NB4 (cell line): Measurements from ENCODE around the gene TBXAS1.

Experiments used
- DNase-seq: peaks from one replicate; pipeline ENCODE4 v3.0.0; 2010; ENCODE audit warnings: low read depth
- H3K4me3 ChIP-seq: one replicate; pipeline ENCODE4 v1.5.1; 2011; ENCODE audit warnings: mild to moderate bottlenecking, low read depth, low read length, moderate library complexity
- MYC ChIP-seq: IDR thresholded peaks from 2 replicates; pipeline ENCODE4 v1.6.1; 2011; ENCODE audit warnings: low read depth, low read length
- POLR2A ChIP-seq: IDR thresholded peaks from 2 replicates; pipeline ENCODE4 v1.6.1; 2011; ENCODE audit warnings: mild to moderate bottlenecking; ENCODE audit not compliant: insufficient read length; ENCODE audit errors: extremely low read depth
- TF ChIP-seq, protein P1 (sequence below): IDR thresholded peaks from 2 replicates; pipeline ENCODE4 v1.6.1; 2011; ENCODE audit warnings: low read depth, low read length
- TF ChIP-seq, protein P2 (sequence below): IDR thresholded peaks from one replicate; pipeline ENCODE4 v1.5.1; 2012; ENCODE audit warnings: low read depth, low read length

Gene TBXAS1

DNA sequence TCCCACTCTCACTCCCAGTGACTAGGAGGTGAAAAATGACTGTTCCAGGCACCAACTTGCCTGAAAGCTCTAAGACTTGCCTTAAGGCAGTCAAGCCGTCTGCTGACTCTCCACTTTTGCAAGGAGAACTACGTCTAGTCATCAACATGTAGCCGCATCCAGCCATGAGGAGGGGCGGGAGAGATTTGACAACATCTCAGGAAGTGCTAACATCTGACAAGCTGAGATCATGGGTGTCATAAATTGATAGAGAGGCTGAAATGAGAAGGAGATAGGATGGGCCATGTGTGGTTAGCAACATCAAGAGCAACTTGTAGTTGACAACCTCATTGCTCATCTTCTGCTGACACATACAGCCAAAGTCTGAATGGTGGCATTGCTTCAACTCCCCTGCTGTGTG is 9.0 kb upstream of the TBXAS1 start:
- no peak overlapping the region for H3K4me3 ChIP-seq
- DNase-seq: no peak
- no peak for TF ChIP-seq MYC
- TF ChIP-seq POLR2A: no peak
- TF ChIP-seq, protein P1, sequence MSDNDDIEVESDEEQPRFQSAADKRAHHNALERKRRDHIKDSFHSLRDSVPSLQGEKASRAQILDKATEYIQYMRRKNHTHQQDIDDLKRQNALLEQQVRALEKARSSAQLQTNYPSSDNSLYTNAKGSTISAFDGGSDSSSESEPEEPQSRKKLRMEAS: no peak
- TF ChIP-seq, protein P2, sequence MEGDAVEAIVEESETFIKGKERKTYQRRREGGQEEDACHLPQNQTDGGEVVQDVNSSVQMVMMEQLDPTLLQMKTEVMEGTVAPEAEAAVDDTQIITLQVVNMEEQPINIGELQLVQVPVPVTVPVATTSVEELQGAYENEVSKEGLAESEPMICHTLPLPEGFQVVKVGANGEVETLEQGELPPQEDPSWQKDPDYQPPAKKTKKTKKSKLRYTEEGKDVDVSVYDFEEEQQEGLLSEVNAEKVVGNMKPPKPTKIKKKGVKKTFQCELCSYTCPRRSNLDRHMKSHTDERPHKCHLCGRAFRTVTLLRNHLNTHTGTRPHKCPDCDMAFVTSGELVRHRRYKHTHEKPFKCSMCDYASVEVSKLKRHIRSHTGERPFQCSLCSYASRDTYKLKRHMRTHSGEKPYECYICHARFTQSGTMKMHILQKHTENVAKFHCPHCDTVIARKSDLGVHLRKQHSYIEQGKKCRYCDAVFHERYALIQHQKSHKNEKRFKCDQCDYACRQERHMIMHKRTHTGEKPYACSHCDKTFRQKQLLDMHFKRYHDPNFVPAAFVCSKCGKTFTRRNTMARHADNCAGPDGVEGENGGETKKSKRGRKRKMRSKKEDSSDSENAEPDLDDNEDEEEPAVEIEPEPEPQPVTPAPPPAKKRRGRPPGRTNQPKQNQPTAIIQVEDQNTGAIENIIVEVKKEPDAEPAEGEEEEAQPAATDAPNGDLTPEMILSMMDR: no peak

DNA sequence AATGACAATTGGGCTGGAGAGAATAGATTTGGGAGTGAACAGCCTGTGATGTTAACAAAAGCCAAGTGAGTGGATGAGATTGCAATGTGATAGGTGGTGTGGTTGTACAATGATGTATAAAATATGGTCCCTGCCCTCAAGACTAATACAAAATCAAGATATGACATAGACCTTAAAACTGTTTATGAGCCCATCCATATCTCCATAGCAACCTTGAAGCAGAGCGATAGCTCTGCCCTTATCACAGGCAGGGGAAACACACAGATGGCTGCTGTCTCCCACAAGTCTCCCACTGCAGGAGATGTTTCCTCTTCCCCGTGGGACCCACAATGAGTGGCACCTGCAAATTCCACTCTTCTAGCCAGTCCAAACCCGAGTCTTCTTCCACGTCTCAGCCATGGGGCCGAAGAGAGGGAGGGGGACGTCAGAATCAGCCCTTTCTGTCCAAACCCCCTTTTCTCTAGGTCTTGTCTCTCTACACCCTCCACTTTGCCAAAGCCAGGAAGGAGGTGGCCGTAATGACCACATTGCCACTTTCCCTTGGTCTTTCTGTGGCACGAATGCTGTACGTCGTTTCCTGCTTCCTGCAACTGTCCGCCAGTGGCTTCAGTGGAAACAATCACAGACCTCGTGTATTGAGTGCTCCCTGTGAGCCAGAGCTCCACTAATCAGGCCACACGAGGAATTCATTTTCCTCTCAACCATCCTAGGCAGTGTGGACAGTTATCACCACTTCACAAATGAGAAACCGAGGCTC is 7.5 kb upstream of the TBXAS1 start:
- TF ChIP-seq, protein P1: no peak
- TF ChIP-seq, protein P2: no peak
- TF ChIP-seq POLR2A: no peak
- TF ChIP-seq MYC: no peak
- DNase-seq: no peak
- no peak overlapping the region for H3K4me3 ChIP-seq

DNA sequence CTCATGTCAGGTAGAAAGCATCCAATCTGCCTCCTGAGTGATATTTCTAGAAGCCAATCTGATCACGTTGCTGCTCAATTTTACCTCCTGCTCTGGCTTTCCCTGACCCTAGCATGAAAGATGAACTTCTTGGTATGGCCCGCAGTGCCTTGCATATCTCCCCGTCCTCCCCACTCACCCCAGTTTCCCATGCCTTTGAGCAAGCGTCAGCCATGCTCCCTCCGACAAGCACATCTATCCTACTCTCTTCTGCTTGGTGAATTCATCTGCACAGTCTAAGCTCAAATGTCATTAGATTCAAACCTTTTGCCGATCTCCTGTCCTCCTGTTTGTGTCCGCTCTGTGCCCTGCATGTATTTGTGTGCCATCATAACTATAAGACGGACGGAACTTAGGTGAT is 6.2 kb upstream of the TBXAS1 start:
- DNase-seq: no peak
- no peak overlapping the region for H3K4me3 ChIP-seq
- TF ChIP-seq, protein P1: no peak
- TF ChIP-seq POLR2A (no peak), MYC (no peak)
- TF ChIP-seq, protein P2: no peak

GRCh38 chr7:139823959-139824521 is 5.0 kb upstream of the TBXAS1 start:
- TF ChIP-seq POLR2A: no peak
- TF ChIP-seq MYC: no peak
- TF ChIP-seq, protein P1: no peak
- TF ChIP-seq, protein P2: no peak
- DNase-seq: no peak
- H3K4me3 ChIP-seq: no peak overlapping the region

DNA sequence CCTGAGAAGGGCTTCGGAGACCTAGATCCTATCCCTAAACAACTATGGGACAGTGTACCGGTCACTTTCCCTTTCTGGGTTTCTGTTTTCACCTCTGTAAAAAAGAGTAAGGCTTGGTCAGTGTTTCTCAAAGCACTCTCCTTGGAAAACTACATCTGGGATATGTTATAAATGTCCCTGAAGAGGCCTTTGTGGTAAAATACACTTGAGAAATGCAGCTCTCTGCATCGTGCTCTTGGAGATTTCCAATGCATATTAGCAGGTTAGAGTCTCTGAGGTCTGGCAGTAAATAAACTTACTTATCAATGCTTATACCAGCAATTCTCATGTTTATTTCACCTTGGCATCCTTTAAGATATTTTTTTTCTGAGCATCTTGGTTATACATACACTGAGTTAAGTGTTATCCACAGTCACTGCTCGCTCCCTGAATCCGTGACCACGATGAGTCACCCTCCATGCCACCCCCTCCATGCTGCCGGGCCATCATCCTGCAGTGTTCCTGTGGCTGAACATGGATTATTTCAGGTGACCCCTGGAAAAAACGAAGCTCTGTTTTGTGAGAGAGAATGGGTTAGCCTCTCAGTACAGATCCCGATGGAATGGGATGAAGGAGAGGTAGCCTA is 3.3 kb upstream of the TBXAS1 start:
- DNase-seq: peak; percentile 28
- no peak overlapping the region for H3K4me3 ChIP-seq
- TF ChIP-seq MYC: no peak
- no peak for TF ChIP-seq POLR2A

- no peak for DNase-seq
- TF ChIP-seq MYC (no peak), POLR2A (no peak)
- TF ChIP-seq, protein P1: no peak
- TF ChIP-seq, protein P2: no peak
- H3K4me3 ChIP-seq: no peak overlapping the region
These were observed 2.0 kb upstream of the TBXAS1 start for GRCh38 chr7:139827042-139827441.
